Omental fat pad (tissue), 4 donors: ENCODE data around the gene DENND5A. TPM values are rescaled to one million over a fixed set of nuclear protein-coding genes. Genes with fewer than 3 reads are reported as not detected.

Source experiments
- ATAC-seq: fragments of 150-250 bp; one replicate; pipeline ENCODE4 v1.9.1; 2016; ENCODE audit warnings: mild to moderate bottlenecking, moderate library complexity; ENCODE audit not compliant: low FRiP score
- DNase-seq: peaks from one replicate; pipeline ENCODE4 v3.0.0-alpha.2; 2019; ENCODE audit warnings: low spot score
- total RNA-seq, 4 donors: library from RNA; depleted of rRNA; stranded (reverse); fragments of >200 nt; gene quantifications; one replicate each; pipeline ENCODE4 v1.1.0, GENCODE V29; 2016
- TF ChIP-seq, protein P1 (sequence below), 3 donors: fragments of 450-650 bp; IDR thresholded peaks; one replicate each; pipeline ENCODE4 v1.5.1; 2016 to 2017; ENCODE audit warnings: antibody characterized with exemption in 3 of 3, mild to moderate bottlenecking in 3 of 3, moderate library complexity in 2 of 3

Gene DENND5A
- total RNA-seq, 4 donors from 2014 or later: 113 to 163 (median 121) TPM

DNA sequence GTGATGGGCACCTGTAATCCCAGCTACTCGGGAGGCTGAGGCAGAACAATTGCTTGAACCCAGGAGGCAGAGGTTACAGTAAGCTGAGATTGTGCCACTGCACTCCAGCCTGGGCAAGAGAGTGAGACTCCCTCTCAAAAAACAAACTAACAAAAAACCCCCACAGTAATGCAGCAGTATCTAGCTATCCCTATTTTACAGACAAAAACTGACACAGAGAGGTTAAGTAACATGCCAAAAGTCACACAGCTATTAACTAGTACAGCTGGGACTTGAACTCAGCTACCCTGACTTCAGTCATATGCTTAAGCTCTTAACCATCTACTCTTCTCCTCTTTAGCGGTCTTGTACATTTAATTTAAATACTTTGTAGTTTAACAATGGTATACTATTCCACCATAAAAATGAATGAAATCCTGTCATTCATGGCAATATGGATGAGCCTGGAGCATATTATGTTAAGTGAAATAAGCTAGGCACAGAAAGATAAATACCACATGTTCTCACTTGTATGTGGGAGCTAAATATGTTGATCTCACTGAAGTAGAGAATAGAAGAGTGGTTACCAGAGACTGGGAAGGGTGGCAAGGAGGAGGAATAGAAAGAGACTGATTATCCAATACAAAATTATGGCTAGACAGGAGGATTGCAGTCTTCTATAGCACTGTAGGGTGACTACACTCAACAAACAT is 82.8 kb downstream of the DENND5A start:
- DNase-seq (no peak), ATAC-seq (no peak)
- TF ChIP-seq, protein P1, sequence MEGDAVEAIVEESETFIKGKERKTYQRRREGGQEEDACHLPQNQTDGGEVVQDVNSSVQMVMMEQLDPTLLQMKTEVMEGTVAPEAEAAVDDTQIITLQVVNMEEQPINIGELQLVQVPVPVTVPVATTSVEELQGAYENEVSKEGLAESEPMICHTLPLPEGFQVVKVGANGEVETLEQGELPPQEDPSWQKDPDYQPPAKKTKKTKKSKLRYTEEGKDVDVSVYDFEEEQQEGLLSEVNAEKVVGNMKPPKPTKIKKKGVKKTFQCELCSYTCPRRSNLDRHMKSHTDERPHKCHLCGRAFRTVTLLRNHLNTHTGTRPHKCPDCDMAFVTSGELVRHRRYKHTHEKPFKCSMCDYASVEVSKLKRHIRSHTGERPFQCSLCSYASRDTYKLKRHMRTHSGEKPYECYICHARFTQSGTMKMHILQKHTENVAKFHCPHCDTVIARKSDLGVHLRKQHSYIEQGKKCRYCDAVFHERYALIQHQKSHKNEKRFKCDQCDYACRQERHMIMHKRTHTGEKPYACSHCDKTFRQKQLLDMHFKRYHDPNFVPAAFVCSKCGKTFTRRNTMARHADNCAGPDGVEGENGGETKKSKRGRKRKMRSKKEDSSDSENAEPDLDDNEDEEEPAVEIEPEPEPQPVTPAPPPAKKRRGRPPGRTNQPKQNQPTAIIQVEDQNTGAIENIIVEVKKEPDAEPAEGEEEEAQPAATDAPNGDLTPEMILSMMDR (IDR thresholded peaks at IDR 0.05): no peak

DNA sequence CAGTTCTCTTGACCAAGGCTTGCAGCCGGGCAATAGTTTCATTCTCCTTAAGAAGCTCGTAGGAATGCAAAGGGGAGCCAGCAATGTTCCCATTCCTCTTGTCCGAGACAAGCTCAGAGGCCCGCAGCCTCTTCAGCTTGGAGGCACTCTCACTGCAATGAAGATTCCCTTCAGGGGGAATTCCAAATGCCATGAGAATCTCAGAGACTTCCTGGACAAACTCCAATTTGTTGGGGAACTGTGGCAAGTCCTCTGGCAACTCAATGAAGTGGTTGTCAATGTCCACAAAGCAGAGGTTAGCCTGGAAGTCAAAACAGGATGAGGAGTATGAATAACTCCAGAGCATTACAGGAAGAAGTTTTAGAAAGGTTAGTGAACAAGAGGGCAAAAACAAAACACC is 84.4 kb downstream of the DENND5A start:
- TF ChIP-seq, protein P1 (IDR thresholded peaks at IDR 0.05): no peak
- DNase-seq (no peak), ATAC-seq (no peak)

- TF ChIP-seq, protein P1 (IDR thresholded peaks at IDR 0.05): no peak
- ATAC-seq (no peak), DNase-seq (no peak)
Observed at GRCh38 chr11:9179141-9179540, 86.0 kb downstream of the DENND5A start.

- no peak for ATAC-seq
- DNase-seq: no peak
- TF ChIP-seq, protein P1 (IDR thresholded peaks at IDR 0.05): no peak
Observed at GRCh38 chr11:9178716-9179115, 86.4 kb downstream of the DENND5A start.

- ATAC-seq (no peak), DNase-seq (no peak)
- TF ChIP-seq, protein P1 (IDR thresholded peaks at IDR 0.05): no peak
Observed at GRCh38 chr11:9177438-9178091, 87.6 kb downstream of the DENND5A start.

- TF ChIP-seq, protein P1 (IDR thresholded peaks at IDR 0.05): no peak
- ATAC-seq: no peak
Observed at GRCh38 chr11:9176550-9176949, 88.6 kb downstream of the DENND5A start.

GRCh38 chr11:9176136-9176535 is 89.0 kb downstream of the DENND5A start:
- TF ChIP-seq, protein P1 (IDR thresholded peaks at IDR 0.05): no peak
- DNase-seq (no peak), ATAC-seq (no peak)

More at GRCh38 chr11:9176550-9176949, 88.6 kb downstream of the DENND5A start:
- no peak for DNase-seq
